ENCODE data around the gene MEI1. TPM values are rescaled to one million over a fixed set of nuclear protein-coding genes. Genes with fewer than 3 reads are reported as not detected.

Gene MEI1
- total RNA-seq, 1 donor from 2014 or later, result 0.64 TPM

DNA sequence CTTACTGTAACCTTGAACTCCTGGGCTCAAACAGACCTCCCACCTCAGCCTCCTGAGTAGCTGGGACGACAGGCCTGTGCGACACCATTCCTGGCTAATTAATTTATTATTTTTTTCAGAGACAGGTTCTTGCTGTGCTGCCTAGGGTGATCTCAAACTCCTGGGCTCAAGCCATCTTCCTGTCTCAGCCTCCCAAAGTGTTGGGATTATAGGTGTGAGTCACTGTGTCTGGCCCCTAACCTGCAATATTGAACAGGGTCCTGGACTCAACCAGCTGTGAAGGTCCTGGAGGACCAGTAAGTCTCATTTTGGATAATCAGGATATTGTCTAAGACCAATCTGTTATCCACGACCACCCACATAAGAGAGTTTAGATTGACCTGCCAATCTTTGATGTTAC is 116.4 kb downstream of the MEI1 start:
- DNase-seq (ENCODE audit: low read depth) (no peak), FAIRE-seq (no peak)
- H3K36me3 ChIP-seq (ENCODE audit: insufficient read depth, low read length), result no peaks in the 10 kb centered on the region
- peaks cover 11% of the 10 kb centered on the region for H3K36me3 Mint-ChIP-seq (ENCODE audit: low read depth, unreplicated experiment)
- no peaks in the 10 kb centered on the region for H3K4me1 Mint-ChIP-seq (ENCODE audit: low read depth, unreplicated experiment)
- H3K27me3 Mint-ChIP-seq (ENCODE audit: low read depth, unreplicated experiment), result no peaks in the 10 kb centered on the region
- no peak overlapping the region for H3K27ac ChIP-seq (ENCODE audit: low read depth, low read length)
- H2AFZ ChIP-seq (ENCODE audit: low read depth, low read length), result no peak overlapping the region
- TF ChIP-seq, protein P1, sequence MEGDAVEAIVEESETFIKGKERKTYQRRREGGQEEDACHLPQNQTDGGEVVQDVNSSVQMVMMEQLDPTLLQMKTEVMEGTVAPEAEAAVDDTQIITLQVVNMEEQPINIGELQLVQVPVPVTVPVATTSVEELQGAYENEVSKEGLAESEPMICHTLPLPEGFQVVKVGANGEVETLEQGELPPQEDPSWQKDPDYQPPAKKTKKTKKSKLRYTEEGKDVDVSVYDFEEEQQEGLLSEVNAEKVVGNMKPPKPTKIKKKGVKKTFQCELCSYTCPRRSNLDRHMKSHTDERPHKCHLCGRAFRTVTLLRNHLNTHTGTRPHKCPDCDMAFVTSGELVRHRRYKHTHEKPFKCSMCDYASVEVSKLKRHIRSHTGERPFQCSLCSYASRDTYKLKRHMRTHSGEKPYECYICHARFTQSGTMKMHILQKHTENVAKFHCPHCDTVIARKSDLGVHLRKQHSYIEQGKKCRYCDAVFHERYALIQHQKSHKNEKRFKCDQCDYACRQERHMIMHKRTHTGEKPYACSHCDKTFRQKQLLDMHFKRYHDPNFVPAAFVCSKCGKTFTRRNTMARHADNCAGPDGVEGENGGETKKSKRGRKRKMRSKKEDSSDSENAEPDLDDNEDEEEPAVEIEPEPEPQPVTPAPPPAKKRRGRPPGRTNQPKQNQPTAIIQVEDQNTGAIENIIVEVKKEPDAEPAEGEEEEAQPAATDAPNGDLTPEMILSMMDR (IDR thresholded peaks at IDR 0.05; ENCODE audit: insufficient read depth, low read depth, low read length), result no peak
- no peak for TF ChIP-seq EZH2 (IDR thresholded peaks at IDR 0.05; ENCODE audit: insufficient read depth, low read length)
- H3K4me1 ChIP-seq (ENCODE audit: insufficient read depth, low read length), result no peaks in the 10 kb centered on the region
- H3K27ac Mint-ChIP-seq (ENCODE audit: unreplicated experiment), result no peak overlapping the region
- no peaks in the 10 kb centered on the region for H3K9me3 Mint-ChIP-seq (ENCODE audit: unreplicated experiment)
- H3K4me3 ChIP-seq (ENCODE audit: insufficient read depth, low read depth, low read length), result no peak overlapping the region
- H3K9me3 ChIP-seq (ENCODE audit: insufficient read depth, low read depth, low read length), result no peaks in the 10 kb centered on the region
- H3K4me3 Mint-ChIP-seq (ENCODE audit: unreplicated experiment), result no peak overlapping the region
- no peak overlapping the region for H3K4me2 ChIP-seq (ENCODE audit: low read length)
- no peak overlapping the region for H3K9ac ChIP-seq (ENCODE audit: low read length)
- no peaks in the 10 kb centered on the region for H3K79me2 ChIP-seq (ENCODE audit: insufficient read depth, low read length)
- H3K27me3 ChIP-seq (ENCODE audit: insufficient read depth, low read length), result no peaks in the 10 kb centered on the region
- no peaks in the 10 kb centered on the region for H4K20me1 ChIP-seq (ENCODE audit: insufficient read depth, low read length)

- FAIRE-seq (no peak), DNase-seq (ENCODE audit: low read depth) (no peak)
- H2AFZ ChIP-seq (ENCODE audit: low read depth, low read length), result no peak overlapping the region
Observed at GRCh38 chr22:41816241-41816640, 116.9 kb downstream of the MEI1 start.

GRCh38 chr22:41816871-41817270 is 117.6 kb downstream of the MEI1 start:
- no peaks in the 10 kb centered on the region for H3K9me3 Mint-ChIP-seq (ENCODE audit: unreplicated experiment)
- Histone ChIP-seq H4K20me1 (ENCODE audit: insufficient read depth, low read length) (no peaks in the 10 kb centered on the region), H3K4me2 (ENCODE audit: low read length) (no peak overlapping the region), H2AFZ (ENCODE audit: low read depth, low read length) (no peak overlapping the region), H3K9me3 (ENCODE audit: insufficient read depth, low read depth, low read length) (no peaks in the 10 kb centered on the region), H3K27me3 (ENCODE audit: insufficient read depth, low read length) (no peaks in the 10 kb centered on the region), H3K36me3 (ENCODE audit: insufficient read depth, low read length) (no peaks in the 10 kb centered on the region), H3K4me1 (ENCODE audit: insufficient read depth, low read length) (peaks cover under 1% of the 10 kb centered on the region), H3K27ac (ENCODE audit: low read depth, low read length) (no peak overlapping the region), H3K4me3 (ENCODE audit: insufficient read depth, low read depth, low read length) (no peak overlapping the region), H3K79me2 (ENCODE audit: insufficient read depth, low read length) (no peaks in the 10 kb centered on the region), H3K9ac (ENCODE audit: low read length) (no peak overlapping the region)
- no peak for TF ChIP-seq EZH2 (IDR thresholded peaks at IDR 0.05; ENCODE audit: insufficient read depth, low read length)
- TF ChIP-seq, protein P1 (IDR thresholded peaks at IDR 0.05; ENCODE audit: insufficient read depth, low read depth, low read length), result no peak
- H3K27ac Mint-ChIP-seq (ENCODE audit: unreplicated experiment), result no peak overlapping the region
- no peak overlapping the region for H3K4me3 Mint-ChIP-seq (ENCODE audit: unreplicated experiment)
- H3K4me1 Mint-ChIP-seq (ENCODE audit: low read depth, unreplicated experiment), result peaks cover 4% of the 10 kb centered on the region
- no peak for DNase-seq (ENCODE audit: low read depth)
- H3K27me3 Mint-ChIP-seq (ENCODE audit: low read depth, unreplicated experiment), result no peaks in the 10 kb centered on the region
- no peak for FAIRE-seq
- H3K36me3 Mint-ChIP-seq (ENCODE audit: low read depth, unreplicated experiment), result peaks cover 6% of the 10 kb centered on the region

More at GRCh38 chr22:41816241-41816640, 116.9 kb downstream of the MEI1 start:
- H3K9ac ChIP-seq (ENCODE audit: low read length), result no peak overlapping the region
- H3K4me1 ChIP-seq (ENCODE audit: insufficient read depth, low read length), result no peaks in the 10 kb centered on the region
- Mint-ChIP-seq H3K4me3 (ENCODE audit: unreplicated experiment) (no peak overlapping the region), H3K27me3 (ENCODE audit: low read depth, unreplicated experiment) (no peaks in the 10 kb centered on the region), H3K9me3 (ENCODE audit: unreplicated experiment) (no peaks in the 10 kb centered on the region), H3K36me3 (ENCODE audit: low read depth, unreplicated experiment) (peaks cover 11% of the 10 kb centered on the region), H3K27ac (ENCODE audit: unreplicated experiment) (no peak overlapping the region), H3K4me1 (ENCODE audit: low read depth, unreplicated experiment) (no peaks in the 10 kb centered on the region)
- H4K20me1 ChIP-seq (ENCODE audit: insufficient read depth, low read length), result no peaks in the 10 kb centered on the region
- H3K27ac ChIP-seq (ENCODE audit: low read depth, low read length), result no peak overlapping the region
- H3K4me2 ChIP-seq (ENCODE audit: low read length), result no peak overlapping the region
- TF ChIP-seq, protein P1 (IDR thresholded peaks at IDR 0.05; ENCODE audit: insufficient read depth, low read depth, low read length), result no peak
- no peak for TF ChIP-seq EZH2 (IDR thresholded peaks at IDR 0.05; ENCODE audit: insufficient read depth, low read length)
- no peaks in the 10 kb centered on the region for H3K9me3 ChIP-seq (ENCODE audit: insufficient read depth, low read depth, low read length)
- no peaks in the 10 kb centered on the region for H3K27me3 ChIP-seq (ENCODE audit: insufficient read depth, low read length)
- H3K79me2 ChIP-seq (ENCODE audit: insufficient read depth, low read length), result no peaks in the 10 kb centered on the region
- no peak overlapping the region for H3K4me3 ChIP-seq (ENCODE audit: insufficient read depth, low read depth, low read length)
- no peaks in the 10 kb centered on the region for H3K36me3 ChIP-seq (ENCODE audit: insufficient read depth, low read length)
